Testis (tissue), 3 donors: ENCODE results near the gene COL7A1. TPM values are rescaled to one million over a fixed set of nuclear protein-coding genes. Genes with fewer than 3 reads are reported as not detected.

Source experiments
- DNase-seq: peaks from one replicate; pipeline ENCODE4 v3.0.0-alpha.2; 2019
- H3K27ac ChIP-seq, 2 donors: fragments of 200-600 bp; sonication (generic); one replicate each; pipeline ENCODE4 v1.5.1; 2019
- H3K27me3 ChIP-seq: fragments of 200-600 bp; sonication (generic); one replicate; pipeline ENCODE4 v1.5.1; 2019
- H3K36me3 ChIP-seq: fragments of 200-600 bp; sonication (generic); one replicate; pipeline ENCODE4 v1.5.1; 2017; ENCODE audit warnings: low read depth; ENCODE audit errors: missing control alignments
- H3K4me1 ChIP-seq: fragments of 200-600 bp; sonication (generic); one replicate; pipeline ENCODE4 v1.5.1; 2019
- H3K4me3 ChIP-seq, 2 donors: fragments of 200-600 bp; sonication (generic); one replicate each; pipeline ENCODE4 v1.5.1; 2017 to 2019
- H3K9me3 ChIP-seq: fragments of 200-600 bp; sonication (generic); one replicate; pipeline ENCODE4 v1.5.1; 2017
- CTCF ChIP-seq, 3 experiments: fragments of 450-650 bp in 2 of 3; fragments of 200-600 bp in 1 of 3; sonication (generic) in 1 of 3; IDR thresholded peaks; one replicate each; pipeline ENCODE4 v1.5.1; 2016 to 2019; ENCODE audit warnings: antibody characterized with exemption in 3 of 3, mild to moderate bottlenecking in 2 of 3, moderate library complexity in 1 of 3
- POLR2A ChIP-seq: fragments of 450-650 bp; IDR thresholded peaks from one replicate; pipeline ENCODE4 v1.6.1; 2017; ENCODE audit warnings: antibody characterized with exemption, mild to moderate bottlenecking, moderate library complexity
- WGBS, 2 donors: methylation state at CpG; one replicate each; pipeline ENCODE4 v1.1.5; 2018; 5-methylcytosine and 5-hydroxymethylcytosine counted together
- intact Hi-C: fragments of 100-400 bp; cut with DNase I; formaldehyde crosslinking; loops from one replicate; pipeline ENCODE4 v1.15.1; 2023; ENCODE audit warnings: low total_unique reads
- polyA plus RNA-seq: library from polyadenylated mRNA; stranded (reverse); fragments of 350-450 nt; fragmentation: Illumina TruSeq; extraction: RNeasy Lipid Tissue Mini Kit (QIAGEN cat#74804); gene quantifications from one replicate; pipeline ENCODE4 v1.2.3, GENCODE V29; 2014; ENCODE audit warnings: low read depth, low replicate concordance; ENCODE audit not compliant: insufficient read depth
- total RNA-seq, 2 donors: library from RNA; depleted of rRNA; stranded (reverse); fragments of >200 nt; gene quantifications; one replicate each; pipeline ENCODE4 v1.2.3, GENCODE V29; 2016

Gene COL7A1
- total and polyA plus RNA-seq, 3 donors from 2014 or later = 19.9 to 39.1 (median 34.1) TPM

GRCh38 chr3:48565591-48566400 is 29.3 kb downstream of the COL7A1 start:
- Histone ChIP-seq H3K36me3 (no peaks in the 10 kb centered on the region), H3K27ac (no peak overlapping the region), H3K9me3 (no peaks in the 10 kb centered on the region), H3K4me3 (no peak overlapping the region), H3K4me1 (peaks cover 4% of the 10 kb centered on the region), H3K27me3 (no peaks in the 10 kb centered on the region)
- intact Hi-C loops = no loop called here
- 67 to 82% methylated on average over 7 of the region's 7 CpGs for WGBS, 2 donors
- no peak for DNase-seq
- TF ChIP-seq POLR2A (no peak), CTCF (IDR thresholded peaks at IDR 0.05) (no peak)

- no peaks in the 10 kb centered on the region for H3K36me3 ChIP-seq
- no peak overlapping the region for H3K4me3 ChIP-seq
- intact Hi-C loops = no loop called here
- WGBS, 2 donors = 91 to 93% methylated on average over 3 to 10 of the region's 11 CpGs
- TF ChIP-seq POLR2A (no peak), CTCF (IDR thresholded peaks at IDR 0.05) (no peak)
- H3K9me3 ChIP-seq = no peaks in the 10 kb centered on the region
- H3K27me3 ChIP-seq = no peaks in the 10 kb centered on the region
- DNase-seq = no peak
- no peak overlapping the region for H3K27ac ChIP-seq
- peaks cover 10% of the 10 kb centered on the region for H3K4me1 ChIP-seq
Measured at GRCh38 chr3:48565186-48565585, 29.9 kb downstream of the COL7A1 start.

- 91 to 94% methylated on average over 9 to 11 of the region's 11 CpGs for WGBS, 2 donors
- TF ChIP-seq CTCF (IDR thresholded peaks at IDR 0.05) (no peak), POLR2A (no peak)
- Histone ChIP-seq H3K27me3 (no peaks in the 10 kb centered on the region), H3K36me3 (no peaks in the 10 kb centered on the region), H3K9me3 (no peaks in the 10 kb centered on the region), H3K4me3 (no peak overlapping the region), H3K27ac (no peak overlapping the region), H3K4me1 (peaks cover 15% of the 10 kb centered on the region)
- DNase-seq = no peak
- intact Hi-C loops = no loop called here
Measured at GRCh38 chr3:48564667-48565066, 30.5 kb downstream of the COL7A1 start.

- intact Hi-C loops = no loop called here
- Histone ChIP-seq H3K9me3 (no peaks in the 10 kb centered on the region), H3K36me3 (no peaks in the 10 kb centered on the region), H3K27me3 (no peaks in the 10 kb centered on the region), H3K27ac (no peak overlapping the region), H3K4me1 (peaks cover 21% of the 10 kb centered on the region), H3K4me3 (no peak overlapping the region)
- DNase-seq = peak; percentile 39
- 80 to 89% methylated on average over 8 to 10 of the region's 10 CpGs for WGBS, 2 donors
- TF ChIP-seq CTCF (IDR thresholded peaks at IDR 0.05) (no peak), POLR2A (no peak)
Measured at GRCh38 chr3:48564022-48564421, 31.1 kb downstream of the COL7A1 start.

- Histone ChIP-seq H3K4me1 (peaks cover 27% of the 10 kb centered on the region), H3K4me3 (no peak within 1 kb of the TSS), H3K36me3 (no peaks in the 10 kb centered on the region), H3K9me3 (no peaks in the 10 kb centered on the region), H3K27me3 (no peaks in the 10 kb centered on the region), H3K27ac (no peak within 1 kb of the TSS)
- WGBS, 2 donors = 69 to 82% methylated on average over 5 to 6 of the region's 6 CpGs
- intact Hi-C loops = no loop called here
- no peak for DNase-seq
- TF ChIP-seq CTCF (IDR thresholded peaks at IDR 0.05) (no peak), POLR2A (no peak)
Measured at GRCh38 chr3:48563382-48563918, 31.7 kb downstream of the COL7A1 start, which contains the start of gene UCN2. Gene UCN2, minus strand, starts transcription at chr3:48563781. Its CDS starts 657 bp downstream, at chr3:48563124.
